ENCODE measurements around the gene NOP9. TPM values are rescaled to one million over a fixed set of nuclear protein-coding genes. Genes with fewer than 3 reads are reported as not detected.

NOP9 gene
- total RNA-seq, 3 donors from 2014 or later: 18.4 to 21.0 (median 19.0) TPM

DNA sequence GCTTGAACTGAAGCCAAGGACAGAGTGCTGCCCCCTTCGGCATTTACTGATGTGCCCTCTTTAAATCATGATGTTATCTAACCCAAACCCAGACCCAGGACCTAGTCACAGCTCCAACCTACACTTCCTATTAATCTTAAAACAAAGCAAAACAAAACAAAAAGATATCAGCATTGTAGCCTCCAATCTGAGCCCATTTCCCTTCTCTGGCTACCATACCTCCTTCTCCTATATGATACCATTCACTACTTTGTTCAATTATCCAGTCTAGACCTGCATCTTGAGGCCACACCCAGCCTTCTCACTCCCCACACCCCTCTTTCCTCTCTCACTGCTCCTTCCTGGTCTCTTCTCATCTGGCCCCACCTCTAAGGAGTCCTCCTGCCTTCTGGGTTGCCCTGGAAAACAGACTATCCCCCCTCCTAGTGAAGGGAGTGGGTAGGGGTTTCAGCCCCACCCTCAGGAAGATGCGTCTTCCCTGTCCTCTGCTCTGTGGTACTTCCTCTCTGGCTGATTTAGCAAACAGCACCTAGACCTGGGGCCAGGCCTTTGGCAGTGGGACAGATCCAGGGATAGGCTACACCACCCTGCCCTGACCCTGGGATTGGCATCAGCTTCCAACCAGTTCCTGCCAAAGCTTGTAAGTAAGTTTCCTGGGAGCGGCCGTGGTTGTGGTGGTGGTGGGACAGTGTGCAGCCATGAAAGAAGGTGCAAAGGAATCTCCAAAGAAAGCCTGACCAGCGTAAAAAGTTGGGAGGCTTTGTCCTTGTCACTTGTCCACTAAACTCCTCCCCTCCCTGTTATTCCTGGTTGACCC is 14.9 kb downstream of the NOP9 start:
- no peak for DNase-seq (ENCODE audit: low spot score in 2 of 2)
- H3K4me1 ChIP-seq: peaks cover 10 to 14% of the 10 kb centered on the region in 2 donors
- H3K4me3 ChIP-seq: no peak overlapping the region
- no peaks in the 10 kb centered on the region for H3K9me3 ChIP-seq
- H3K36me3 ChIP-seq: no peaks in the 10 kb centered on the region
- TF ChIP-seq POLR2AphosphoS5 (IDR thresholded peaks at IDR 0.05) (no peak), POLR2A (IDR thresholded peaks at IDR 0.05) (no peak)
- TF ChIP-seq, protein P1, sequence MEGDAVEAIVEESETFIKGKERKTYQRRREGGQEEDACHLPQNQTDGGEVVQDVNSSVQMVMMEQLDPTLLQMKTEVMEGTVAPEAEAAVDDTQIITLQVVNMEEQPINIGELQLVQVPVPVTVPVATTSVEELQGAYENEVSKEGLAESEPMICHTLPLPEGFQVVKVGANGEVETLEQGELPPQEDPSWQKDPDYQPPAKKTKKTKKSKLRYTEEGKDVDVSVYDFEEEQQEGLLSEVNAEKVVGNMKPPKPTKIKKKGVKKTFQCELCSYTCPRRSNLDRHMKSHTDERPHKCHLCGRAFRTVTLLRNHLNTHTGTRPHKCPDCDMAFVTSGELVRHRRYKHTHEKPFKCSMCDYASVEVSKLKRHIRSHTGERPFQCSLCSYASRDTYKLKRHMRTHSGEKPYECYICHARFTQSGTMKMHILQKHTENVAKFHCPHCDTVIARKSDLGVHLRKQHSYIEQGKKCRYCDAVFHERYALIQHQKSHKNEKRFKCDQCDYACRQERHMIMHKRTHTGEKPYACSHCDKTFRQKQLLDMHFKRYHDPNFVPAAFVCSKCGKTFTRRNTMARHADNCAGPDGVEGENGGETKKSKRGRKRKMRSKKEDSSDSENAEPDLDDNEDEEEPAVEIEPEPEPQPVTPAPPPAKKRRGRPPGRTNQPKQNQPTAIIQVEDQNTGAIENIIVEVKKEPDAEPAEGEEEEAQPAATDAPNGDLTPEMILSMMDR (IDR thresholded peaks at IDR 0.05): no peak
- intact Hi-C loops (cut with DNase I; ENCODE audit: low total_unique reads): no loop called here
- H3K27ac ChIP-seq: peak overlapping the region in 1 of 2 donors; percentile 80
- no peaks in the 10 kb centered on the region for H3K27me3 ChIP-seq

DNA sequence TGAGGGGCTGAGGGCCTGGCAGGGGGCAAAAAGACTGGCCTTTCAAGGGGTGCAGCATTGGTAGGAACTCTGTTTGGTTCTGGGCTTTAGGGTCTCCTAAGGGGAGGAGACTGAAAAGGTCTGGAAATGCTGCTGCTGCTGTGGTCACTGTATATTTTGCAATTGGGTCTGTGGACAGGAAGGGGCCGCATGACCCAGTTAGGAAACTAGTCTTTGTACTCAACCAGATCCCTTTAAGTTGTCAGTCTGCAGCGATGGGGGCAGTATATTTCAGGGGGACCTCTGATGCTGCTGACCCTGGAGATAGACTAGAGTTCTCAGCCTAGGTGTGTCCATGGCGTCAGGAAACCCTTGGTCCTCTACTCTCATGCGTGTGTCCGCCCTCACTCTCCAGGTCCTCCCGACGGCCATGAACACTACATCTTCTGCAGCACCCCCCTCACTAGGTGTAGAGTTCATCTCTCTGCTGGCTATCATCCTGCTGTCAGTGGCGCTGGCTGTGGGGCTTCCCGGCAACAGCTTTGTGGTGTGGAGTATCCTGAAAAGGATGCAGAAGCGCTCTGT is 15.7 kb downstream of the NOP9 start:
- Histone ChIP-seq H3K4me1 (peaks cover 3 to 6% of the 10 kb centered on the region in 2 donors), H3K9me3 (no peaks in the 10 kb centered on the region), H3K27ac (peak overlapping the region in 1 of 2 donors; percentile 80), H3K4me3 (no peak overlapping the region), H3K36me3 (no peaks in the 10 kb centered on the region), H3K27me3 (no peaks in the 10 kb centered on the region)
- DNase-seq (ENCODE audit: low spot score in 2 of 2): no peak
- intact Hi-C loops (cut with DNase I; ENCODE audit: low total_unique reads): no loop called here
- TF ChIP-seq, protein P1 (IDR thresholded peaks at IDR 0.05): no peak
- no peak for TF ChIP-seq POLR2A (IDR thresholded peaks at IDR 0.05)
- TF ChIP-seq POLR2AphosphoS5 (IDR thresholded peaks at IDR 0.05): no peak

DNA sequence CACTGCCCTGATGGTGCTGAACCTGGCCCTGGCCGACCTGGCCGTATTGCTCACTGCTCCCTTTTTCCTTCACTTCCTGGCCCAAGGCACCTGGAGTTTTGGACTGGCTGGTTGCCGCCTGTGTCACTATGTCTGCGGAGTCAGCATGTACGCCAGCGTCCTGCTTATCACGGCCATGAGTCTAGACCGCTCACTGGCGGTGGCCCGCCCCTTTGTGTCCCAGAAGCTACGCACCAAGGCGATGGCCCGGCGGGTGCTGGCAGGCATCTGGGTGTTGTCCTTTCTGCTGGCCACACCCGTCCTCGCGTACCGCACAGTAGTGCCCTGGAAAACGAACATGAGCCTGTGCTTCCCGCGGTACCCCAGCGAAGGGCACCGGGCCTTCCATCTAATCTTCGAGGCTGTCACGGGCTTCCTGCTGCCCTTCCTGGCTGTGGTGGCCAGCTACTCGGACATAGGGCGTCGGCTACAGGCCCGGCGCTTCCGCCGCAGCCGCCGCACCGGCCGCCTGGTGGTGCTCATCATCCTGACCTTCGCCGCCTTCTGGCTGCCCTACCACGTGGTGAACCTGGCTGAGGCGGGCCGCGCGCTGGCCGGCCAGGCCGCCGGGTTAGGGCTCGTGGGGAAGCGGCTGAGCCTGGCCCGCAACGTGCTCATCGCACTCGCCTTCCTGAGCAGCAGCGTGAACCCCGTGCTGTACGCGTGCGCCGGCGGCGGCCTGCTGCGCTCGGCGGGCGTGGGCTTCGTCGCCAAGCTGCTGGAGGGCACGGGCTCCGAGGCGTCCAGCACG is 16.4 kb downstream of the NOP9 start:
- Histone ChIP-seq H3K9me3 (no peaks in the 10 kb centered on the region), H3K27me3 (no peaks in the 10 kb centered on the region), H3K4me3 (peak overlapping the region in 1 of 3 donors; percentile 27), H3K36me3 (no peaks in the 10 kb centered on the region), H3K4me1 (peaks cover 2 to 6% of the 10 kb centered on the region in 2 donors), H3K27ac (peak overlapping the region in 1 of 2 donors; percentile 80)
- TF ChIP-seq POLR2A (IDR thresholded peaks at IDR 0.05): no peak
- TF ChIP-seq POLR2AphosphoS5 (IDR thresholded peaks at IDR 0.05): no peak
- TF ChIP-seq, protein P1 (IDR thresholded peaks at IDR 0.05): no peak
- intact Hi-C loops (cut with DNase I; ENCODE audit: low total_unique reads): no loop called here
- DNase-seq (ENCODE audit: low spot score in 2 of 2): no peak

DNA sequence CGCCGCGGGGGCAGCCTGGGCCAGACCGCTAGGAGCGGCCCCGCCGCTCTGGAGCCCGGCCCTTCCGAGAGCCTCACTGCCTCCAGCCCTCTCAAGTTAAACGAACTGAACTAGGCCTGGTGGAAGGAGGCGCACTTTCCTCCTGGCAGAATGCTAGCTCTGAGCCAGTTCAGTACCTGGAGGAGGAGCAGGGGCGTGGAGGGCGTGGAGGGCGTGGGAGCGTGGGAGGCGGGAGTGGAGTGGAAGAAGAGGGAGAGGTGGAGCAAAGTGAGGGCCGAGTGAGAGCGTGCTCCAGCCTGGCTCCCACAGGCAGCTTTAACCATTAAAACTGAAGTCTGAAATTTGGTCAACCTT is 16.9 kb downstream of the NOP9 start:
- TF ChIP-seq POLR2A (IDR thresholded peaks at IDR 0.05): no peak
- TF ChIP-seq, protein P1 (IDR thresholded peaks at IDR 0.05): no peak
- no peak for TF ChIP-seq POLR2AphosphoS5 (IDR thresholded peaks at IDR 0.05)
- H3K9me3 ChIP-seq: no peaks in the 10 kb centered on the region
- DNase-seq (ENCODE audit: low spot score in 2 of 2): no peak
- H3K27ac ChIP-seq: peak overlapping the region in 1 of 2 donors; percentile 80
- intact Hi-C loops (cut with DNase I; ENCODE audit: low total_unique reads): no loop called here
- H3K36me3 ChIP-seq: no peaks in the 10 kb centered on the region
- H3K4me3 ChIP-seq: peak overlapping the region in 1 of 3 donors; percentile 27
- H3K27me3 ChIP-seq: no peaks in the 10 kb centered on the region
- peaks cover 2 to 6% of the 10 kb centered on the region in 2 donors for H3K4me1 ChIP-seq
